Measurements from ENCODE around the gene MYL9.
A peak's percentile ranks its signal among the peaks of the same experiment; 100 is the strongest.

The MYL9 gene

GRCh38 chr20:36584018-36584481 lies 42.7 kb downstream of the MYL9 start:
- DNase-seq (ENCODE audit: low spot score) = no peak

- DNase-seq (ENCODE audit: low spot score) = peak; percentile 100
These were observed 44.2 kb downstream of the MYL9 start for GRCh38 chr20:36585410-36586125.

GRCh38 chr20:36587388-36588070 lies 46.2 kb downstream of the MYL9 start:
- DNase-seq (ENCODE audit: low spot score) = no peak

- no peak for DNase-seq (ENCODE audit: low spot score)
These were observed 50.0 kb downstream of the MYL9 start for GRCh38 chr20:36591281-36591680.

- DNase-seq (ENCODE audit: low spot score) = no peak
These were observed 50.7 kb downstream of the MYL9 start for GRCh38 chr20:36591854-36592641.

- no peak for DNase-seq (ENCODE audit: low spot score)
These were observed 52.1 kb downstream of the MYL9 start for GRCh38 chr20:36593347-36593929.

GRCh38 chr20:36599912-36600345 lies 58.6 kb downstream of the MYL9 start:
- no peak for DNase-seq (ENCODE audit: low spot score)
